Measurements from ENCODE around the gene HIPK2. TPM values are rescaled to one million over a fixed set of nuclear protein-coding genes. Genes with fewer than 3 reads are reported as not detected.

The HIPK2 gene
- total and polyA plus RNA-seq, 2 of the 4 experiments (the other 2 are of a cell fraction): 22.0 to 27.1 TPM

GRCh38 chr7:139540203-139540602, 237.6 kb downstream of the HIPK2 start:
- DNase-seq (no peak), ATAC-seq (ENCODE audit: low read depth) (no peak)
- Histone ChIP-seq H3K56ac (ENCODE audit: extremely low read depth, insufficient read depth, low read length) (no peak overlapping the region), H2AK5ac (ENCODE audit: low read depth, low read length) (no peak overlapping the region), H2AFZ (replicated peaks; ENCODE audit: low read length, poor library complexity) (peak overlapping the region; percentile 11), H4K91ac (ENCODE audit: insufficient read depth, low read depth, low read length) (no peak overlapping the region), H3K27me3 (ENCODE audit: control insufficient read depth, insufficient read depth, low read length) (peaks cover 46% of the 10 kb centered on the region), H3K14ac (replicated peaks; ENCODE audit: low read depth, low read length) (no peak overlapping the region), H4K20me1 (ENCODE audit: insufficient read depth, low read length) (no peaks in the 10 kb centered on the region), H3K9ac (ENCODE audit: low read depth, low read length) (no peak overlapping the region), H3K4me2 (ENCODE audit: low read depth, low read length) (no peak overlapping the region), H2BK120ac (ENCODE audit: low read depth, low read length) (no peak overlapping the region), H3K23ac (ENCODE audit: low read depth, low read length) (no peak overlapping the region), H3K9me1 (ENCODE audit: insufficient read depth, low read length) (no peaks in the 10 kb centered on the region), H4K5ac (ENCODE audit: low read depth, low read length) (no peak overlapping the region), H3K4me3 (ENCODE audit: insufficient read depth, low read depth, low read length) (no peak overlapping the region), H2BK5ac (ENCODE audit: low read depth, low read length, poor library complexity, severe bottlenecking) (no peak overlapping the region), H3K79me1 (ENCODE audit: low read depth in 1 of 2, low read length in 2 of 2) (no peaks in the 10 kb centered on the region), H2BK15ac (ENCODE audit: low read depth, low read length) (no peak overlapping the region), H3K9me3 (ENCODE audit: control insufficient read depth, insufficient read depth, low read length) (no peaks in the 10 kb centered on the region), H3K36me3 (ENCODE audit: control insufficient read depth, insufficient read depth, low read length) (no peaks in the 10 kb centered on the region), H3K4me1 (ENCODE audit: control insufficient read depth, insufficient read depth, low read length) (no peaks in the 10 kb centered on the region), H2BK20ac (ENCODE audit: low read depth, low read length) (no peak overlapping the region), H3K18ac (ENCODE audit: low read depth, low read length) (no peak overlapping the region), H3K27ac (ENCODE audit: insufficient read depth, low read length) (no peak overlapping the region), H3K4ac (ENCODE audit: low read depth, low read length) (no peak overlapping the region), H4K8ac (ENCODE audit: low read depth in 2 of 2, low read length in 2 of 2) (no peak overlapping the region), H2AK9ac (replicated peaks; ENCODE audit: low read depth, low read length, poor library complexity) (no peak overlapping the region)
- in situ Hi-C loops (cut with MboI; ENCODE audit: low sequenced_read_pairs): no loop called here
- ChIA-PET CTCF (no interaction called here), POLR2A (ENCODE audit: unreplicated experiment) (interaction anchor here (0.8 kb wide), 1 partner anchor 25 kb away, joined by 4 read pairs; no protein-coding TSS in a partner anchor)
- intact Hi-C loops (cut with micrococcal nuclease): no loop called here
- dilution Hi-C loops (cut with HindIII; ENCODE audit: low sequenced_read_pairs, unreplicated experiment): no loop called here
- WGBS, 2 experiments (ENCODE audit: extremely low coverage in 2 of 2, insufficient read length in 1 of 2): no CpG with 5 or more reads among the region's 12 CpGs
- BruUV-seq (replicated peaks): no TSS peak
- TF ChIP-seq BHLHE40 (IDR thresholded peaks at IDR 0.05; ENCODE audit: low read depth, low read length) (no peak), MAFK (IDR thresholded peaks at IDR 0.05; ENCODE audit: low read depth, low read length) (no peak), RFX5 (IDR thresholded peaks at IDR 0.05; ENCODE audit: low read depth, low read length) (no peak), USF2 (IDR thresholded peaks at IDR 0.05; ENCODE audit: low read depth, low read length) (no peak), FOS (IDR thresholded peaks at IDR 0.05; ENCODE audit: low read depth, low read length) (no peak), POLR2A (IDR thresholded peaks at IDR 0.05; ENCODE audit: low read depth, low read length) (no peak), CHD1 (IDR thresholded peaks at IDR 0.05; ENCODE audit: low read depth, low read length) (no peak), NFE2L2 (IDR thresholded peaks at IDR 0.05; ENCODE audit: low read depth, low read length) (no peak), RCOR1 (IDR thresholded peaks at IDR 0.05; ENCODE audit: insufficient replicate concordance, low read length) (no peak), MAZ (IDR thresholded peaks at IDR 0.05; ENCODE audit: borderline replicate concordance, low read depth, low read length) (no peak), ELK1 (IDR thresholded peaks at IDR 0.05; ENCODE audit: borderline replicate concordance, low read depth, low read length) (no peak), CTCF (conservative IDR thresholded peaks at IDR 0.05; ENCODE audit: low read depth, low read length) (no peak), MXI1 (IDR thresholded peaks at IDR 0.05; ENCODE audit: borderline replicate concordance, low read depth, low read length) (no peak)

Measured in IMR-90 (cell line).